GM19467 (cell line): ENCODE measurements around the gene CMSS1.

Source experiments
- ATAC-seq: cut with Tn5 transposase; IDR thresholded peaks from one replicate; pipeline ENCODE4 v1.9.1; 2021; ENCODE audit warnings: mild to moderate bottlenecking, moderate library complexity; ENCODE audit not compliant: unreplicated experiment

Gene CMSS1

GRCh38 chr3:99928771-99929744, 111.4 kb downstream of the CMSS1 start:
- ATAC-seq: no peak

- ATAC-seq: no peak
These were observed 112.1 kb downstream of the CMSS1 start for GRCh38 chr3:99929745-99930139.

- ATAC-seq: no peak
These were observed 113.4 kb downstream of the CMSS1 start for GRCh38 chr3:99931059-99931458.

GRCh38 chr3:99933971-99934750, 116.5 kb downstream of the CMSS1 start:
- ATAC-seq: no peak

- ATAC-seq: no peak
These were observed 117.5 kb downstream of the CMSS1 start for GRCh38 chr3:99934975-99935797.

GRCh38 chr3:99938270-99938911, 120.7 kb downstream of the CMSS1 start:
- ATAC-seq: no peak

GRCh38 chr3:99939876-99940275, 122.2 kb downstream of the CMSS1 start:
- ATAC-seq: no peak

GRCh38 chr3:99940350-99940749, 122.7 kb downstream of the CMSS1 start:
- ATAC-seq: no peak

GRCh38 chr3:99941211-99941610, 123.5 kb downstream of the CMSS1 start:
- no peak for ATAC-seq

- ATAC-seq: no peak
These were observed 126.5 kb downstream of the CMSS1 start for GRCh38 chr3:99943931-99944761.

- no peak for ATAC-seq
These were observed 127.8 kb downstream of the CMSS1 start for GRCh38 chr3:99945328-99945995.

GRCh38 chr3:99947356-99947755, 129.7 kb downstream of the CMSS1 start:
- no peak for ATAC-seq

- no peak for ATAC-seq
These were observed 130.9 kb downstream of the CMSS1 start for GRCh38 chr3:99948467-99949089.

- no peak for ATAC-seq
These were observed 132.5 kb downstream of the CMSS1 start for GRCh38 chr3:99949956-99950670.

GRCh38 chr3:99950921-99951320, 133.3 kb downstream of the CMSS1 start:
- no peak for ATAC-seq

GRCh38 chr3:99951701-99952100, 134.0 kb downstream of the CMSS1 start:
- ATAC-seq: no peak

- no peak for ATAC-seq
These were observed 134.6 kb downstream of the CMSS1 start for GRCh38 chr3:99952306-99952705.

GRCh38 chr3:99953596-99953995, 135.9 kb downstream of the CMSS1 start:
- ATAC-seq: no peak
